Measurements from ENCODE around the gene TLL2.

DNA sequence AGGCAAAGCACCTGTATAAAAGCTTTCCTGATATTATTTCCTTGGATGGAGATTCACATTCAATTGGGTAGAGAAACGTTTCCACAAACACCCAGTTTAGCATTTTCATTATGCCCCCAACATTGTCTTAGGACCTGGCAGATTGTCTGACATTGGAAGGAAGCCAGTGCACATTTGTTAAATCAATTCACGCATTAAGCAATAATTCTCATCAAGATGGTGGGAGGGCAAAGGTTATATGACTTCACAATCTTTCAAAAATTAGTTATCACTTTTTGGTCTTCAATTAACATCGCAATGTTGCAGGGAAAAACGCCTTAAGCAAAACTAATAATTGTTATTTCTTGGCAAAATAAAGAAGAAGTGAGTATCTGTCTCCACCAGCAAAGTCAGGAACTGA lies 171.3 kb downstream of the TLL2 start:
- TF ChIP-seq, protein P1, sequence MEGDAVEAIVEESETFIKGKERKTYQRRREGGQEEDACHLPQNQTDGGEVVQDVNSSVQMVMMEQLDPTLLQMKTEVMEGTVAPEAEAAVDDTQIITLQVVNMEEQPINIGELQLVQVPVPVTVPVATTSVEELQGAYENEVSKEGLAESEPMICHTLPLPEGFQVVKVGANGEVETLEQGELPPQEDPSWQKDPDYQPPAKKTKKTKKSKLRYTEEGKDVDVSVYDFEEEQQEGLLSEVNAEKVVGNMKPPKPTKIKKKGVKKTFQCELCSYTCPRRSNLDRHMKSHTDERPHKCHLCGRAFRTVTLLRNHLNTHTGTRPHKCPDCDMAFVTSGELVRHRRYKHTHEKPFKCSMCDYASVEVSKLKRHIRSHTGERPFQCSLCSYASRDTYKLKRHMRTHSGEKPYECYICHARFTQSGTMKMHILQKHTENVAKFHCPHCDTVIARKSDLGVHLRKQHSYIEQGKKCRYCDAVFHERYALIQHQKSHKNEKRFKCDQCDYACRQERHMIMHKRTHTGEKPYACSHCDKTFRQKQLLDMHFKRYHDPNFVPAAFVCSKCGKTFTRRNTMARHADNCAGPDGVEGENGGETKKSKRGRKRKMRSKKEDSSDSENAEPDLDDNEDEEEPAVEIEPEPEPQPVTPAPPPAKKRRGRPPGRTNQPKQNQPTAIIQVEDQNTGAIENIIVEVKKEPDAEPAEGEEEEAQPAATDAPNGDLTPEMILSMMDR (conservative IDR thresholded peaks at IDR 0.05; ENCODE audit: low read depth in 2 of 2), result no peak
- no peak for TF ChIP-seq EZH2phosphoT487 (IDR thresholded peaks at IDR 0.05; ENCODE audit: unreplicated experiment)
- TF ChIP-seq, protein P2, sequence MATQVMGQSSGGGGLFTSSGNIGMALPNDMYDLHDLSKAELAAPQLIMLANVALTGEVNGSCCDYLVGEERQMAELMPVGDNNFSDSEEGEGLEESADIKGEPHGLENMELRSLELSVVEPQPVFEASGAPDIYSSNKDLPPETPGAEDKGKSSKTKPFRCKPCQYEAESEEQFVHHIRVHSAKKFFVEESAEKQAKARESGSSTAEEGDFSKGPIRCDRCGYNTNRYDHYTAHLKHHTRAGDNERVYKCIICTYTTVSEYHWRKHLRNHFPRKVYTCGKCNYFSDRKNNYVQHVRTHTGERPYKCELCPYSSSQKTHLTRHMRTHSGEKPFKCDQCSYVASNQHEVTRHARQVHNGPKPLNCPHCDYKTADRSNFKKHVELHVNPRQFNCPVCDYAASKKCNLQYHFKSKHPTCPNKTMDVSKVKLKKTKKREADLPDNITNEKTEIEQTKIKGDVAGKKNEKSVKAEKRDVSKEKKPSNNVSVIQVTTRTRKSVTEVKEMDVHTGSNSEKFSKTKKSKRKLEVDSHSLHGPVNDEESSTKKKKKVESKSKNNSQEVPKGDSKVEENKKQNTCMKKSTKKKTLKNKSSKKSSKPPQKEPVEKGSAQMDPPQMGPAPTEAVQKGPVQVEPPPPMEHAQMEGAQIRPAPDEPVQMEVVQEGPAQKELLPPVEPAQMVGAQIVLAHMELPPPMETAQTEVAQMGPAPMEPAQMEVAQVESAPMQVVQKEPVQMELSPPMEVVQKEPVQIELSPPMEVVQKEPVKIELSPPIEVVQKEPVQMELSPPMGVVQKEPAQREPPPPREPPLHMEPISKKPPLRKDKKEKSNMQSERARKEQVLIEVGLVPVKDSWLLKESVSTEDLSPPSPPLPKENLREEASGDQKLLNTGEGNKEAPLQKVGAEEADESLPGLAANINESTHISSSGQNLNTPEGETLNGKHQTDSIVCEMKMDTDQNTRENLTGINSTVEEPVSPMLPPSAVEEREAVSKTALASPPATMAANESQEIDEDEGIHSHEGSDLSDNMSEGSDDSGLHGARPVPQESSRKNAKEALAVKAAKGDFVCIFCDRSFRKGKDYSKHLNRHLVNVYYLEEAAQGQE (IDR thresholded peaks at IDR 0.05; ENCODE audit: unreplicated experiment), result no peak
- TF ChIP-seq JUNB (IDR thresholded peaks at IDR 0.05; ENCODE audit: unreplicated experiment), result no peak
- TF ChIP-seq EZH2 (IDR thresholded peaks at IDR 0.05; ENCODE audit: low read depth, unreplicated experiment), result no peak
- TF ChIP-seq POLR2AphosphoS5 (IDR thresholded peaks at IDR 0.05; ENCODE audit: low read depth), result no peak
- no peak for TF ChIP-seq CREB1 (CRISPR knock-in tag; IDR thresholded peaks at IDR 0.05; ENCODE audit: low read depth)
- no peak for TF ChIP-seq ZNF331 (CRISPR knock-in tag; IDR thresholded peaks at IDR 0.05; ENCODE audit: low read depth)
- TF ChIP-seq STAT1 (IDR thresholded peaks at IDR 0.05; ENCODE audit: unreplicated experiment), result no peak
- TF ChIP-seq, protein P3, sequence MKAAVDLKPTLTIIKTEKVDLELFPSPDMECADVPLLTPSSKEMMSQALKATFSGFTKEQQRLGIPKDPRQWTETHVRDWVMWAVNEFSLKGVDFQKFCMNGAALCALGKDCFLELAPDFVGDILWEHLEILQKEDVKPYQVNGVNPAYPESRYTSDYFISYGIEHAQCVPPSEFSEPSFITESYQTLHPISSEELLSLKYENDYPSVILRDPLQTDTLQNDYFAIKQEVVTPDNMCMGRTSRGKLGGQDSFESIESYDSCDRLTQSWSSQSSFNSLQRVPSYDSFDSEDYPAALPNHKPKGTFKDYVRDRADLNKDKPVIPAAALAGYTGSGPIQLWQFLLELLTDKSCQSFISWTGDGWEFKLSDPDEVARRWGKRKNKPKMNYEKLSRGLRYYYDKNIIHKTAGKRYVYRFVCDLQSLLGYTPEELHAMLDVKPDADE (IDR thresholded peaks at IDR 0.05), result no peak
- no peak for TF ChIP-seq NANOG (IDR thresholded peaks at IDR 0.05; ENCODE audit: borderline replicate concordance)
- TF ChIP-seq ZNF114 (CRISPR knock-in tag; IDR thresholded peaks at IDR 0.05), result no peak
- TF ChIP-seq, protein P4, sequence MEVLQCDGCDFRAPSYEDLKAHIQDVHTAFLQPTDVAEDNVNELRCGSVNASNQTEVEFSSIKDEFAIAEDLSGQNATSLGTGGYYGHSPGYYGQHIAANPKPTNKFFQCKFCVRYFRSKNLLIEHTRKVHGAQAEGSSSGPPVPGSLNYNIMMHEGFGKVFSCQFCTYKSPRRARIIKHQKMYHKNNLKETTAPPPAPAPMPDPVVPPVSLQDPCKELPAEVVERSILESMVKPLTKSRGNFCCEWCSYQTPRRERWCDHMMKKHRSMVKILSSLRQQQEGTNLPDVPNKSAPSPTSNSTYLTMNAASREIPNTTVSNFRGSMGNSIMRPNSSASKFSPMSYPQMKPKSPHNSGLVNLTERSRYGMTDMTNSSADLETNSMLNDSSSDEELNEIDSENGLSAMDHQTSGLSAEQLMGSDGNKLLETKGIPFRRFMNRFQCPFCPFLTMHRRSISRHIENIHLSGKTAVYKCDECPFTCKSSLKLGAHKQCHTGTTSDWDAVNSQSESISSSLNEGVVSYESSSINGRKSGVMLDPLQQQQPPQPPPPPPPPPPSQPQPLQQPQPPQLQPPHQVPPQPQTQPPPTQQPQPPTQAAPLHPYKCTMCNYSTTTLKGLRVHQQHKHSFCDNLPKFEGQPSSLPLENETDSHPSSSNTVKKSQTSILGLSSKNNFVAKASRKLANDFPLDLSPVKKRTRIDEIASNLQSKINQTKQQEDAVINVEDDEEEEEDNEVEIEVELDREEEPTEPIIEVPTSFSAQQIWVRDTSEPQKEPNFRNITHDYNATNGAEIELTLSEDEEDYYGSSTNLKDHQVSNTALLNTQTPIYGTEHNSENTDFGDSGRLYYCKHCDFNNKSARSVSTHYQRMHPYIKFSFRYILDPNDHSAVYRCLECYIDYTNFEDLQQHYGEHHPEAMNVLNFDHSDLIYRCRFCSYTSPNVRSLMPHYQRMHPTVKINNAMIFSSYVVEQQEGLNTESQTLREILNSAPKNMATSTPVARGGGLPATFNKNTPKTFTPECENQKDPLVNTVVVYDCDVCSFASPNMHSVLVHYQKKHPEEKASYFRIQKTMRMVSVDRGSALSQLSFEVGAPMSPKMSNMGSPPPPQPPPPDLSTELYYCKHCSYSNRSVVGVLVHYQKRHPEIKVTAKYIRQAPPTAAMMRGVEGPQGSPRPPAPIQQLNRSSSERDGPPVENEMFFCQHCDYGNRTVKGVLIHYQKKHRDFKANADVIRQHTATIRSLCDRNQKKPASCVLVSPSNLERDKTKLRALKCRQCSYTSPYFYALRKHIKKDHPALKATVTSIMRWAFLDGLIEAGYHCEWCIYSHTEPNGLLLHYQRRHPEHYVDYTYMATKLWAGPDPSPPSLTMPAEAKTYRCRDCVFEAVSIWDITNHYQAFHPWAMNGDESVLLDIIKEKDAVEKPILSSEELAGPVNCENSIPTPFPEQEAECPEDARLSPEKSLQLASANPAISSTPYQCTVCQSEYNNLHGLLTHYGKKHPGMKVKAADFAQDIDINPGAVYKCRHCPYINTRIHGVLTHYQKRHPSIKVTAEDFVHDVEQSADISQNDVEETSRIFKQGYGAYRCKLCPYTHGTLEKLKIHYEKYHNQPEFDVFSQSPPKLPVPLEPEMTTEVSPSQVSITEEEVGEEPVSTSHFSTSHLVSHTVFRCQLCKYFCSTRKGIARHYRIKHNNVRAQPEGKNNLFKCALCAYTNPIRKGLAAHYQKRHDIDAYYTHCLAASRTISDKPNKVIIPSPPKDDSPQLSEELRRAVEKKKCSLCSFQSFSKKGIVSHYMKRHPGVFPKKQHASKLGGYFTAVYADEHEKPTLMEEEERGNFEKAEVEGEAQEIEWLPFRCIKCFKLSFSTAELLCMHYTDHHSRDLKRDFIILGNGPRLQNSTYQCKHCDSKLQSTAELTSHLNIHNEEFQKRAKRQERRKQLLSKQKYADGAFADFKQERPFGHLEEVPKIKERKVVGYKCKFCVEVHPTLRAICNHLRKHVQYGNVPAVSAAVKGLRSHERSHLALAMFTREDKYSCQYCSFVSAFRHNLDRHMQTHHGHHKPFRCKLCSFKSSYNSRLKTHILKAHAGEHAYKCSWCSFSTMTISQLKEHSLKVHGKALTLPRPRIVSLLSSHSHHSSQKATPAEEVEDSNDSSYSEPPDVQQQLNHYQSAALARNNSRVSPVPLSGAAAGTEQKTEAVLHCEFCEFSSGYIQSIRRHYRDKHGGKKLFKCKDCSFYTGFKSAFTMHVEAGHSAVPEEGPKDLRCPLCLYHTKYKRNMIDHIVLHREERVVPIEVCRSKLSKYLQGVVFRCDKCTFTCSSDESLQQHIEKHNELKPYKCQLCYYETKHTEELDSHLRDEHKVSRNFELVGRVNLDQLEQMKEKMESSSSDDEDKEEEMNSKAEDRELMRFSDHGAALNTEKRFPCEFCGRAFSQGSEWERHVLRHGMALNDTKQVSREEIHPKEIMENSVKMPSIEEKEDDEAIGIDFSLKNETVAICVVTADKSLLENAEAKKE (CRISPR knock-in tag; IDR thresholded peaks at IDR 0.05), result no peak
